ENCODE results near the gene TUBA8. TPM values are rescaled to one million over a fixed set of nuclear protein-coding genes. Genes with fewer than 3 reads are reported as not detected.

TUBA8 gene
- total RNA-seq, 1 experiment from 2014 or later: 0.50 TPM

GRCh38 chr22:18075101-18075719 lies 35.4 kb upstream of the TUBA8 start:
- DNase-seq (ENCODE audit: low read depth, low spot score): no peak
- in situ Hi-C loops (cut with HindIII; ENCODE audit: low pct_unique_long_range_greater_than_20kb, low sequenced_read_pairs): no loop called here

- in situ Hi-C loops (cut with HindIII; ENCODE audit: low pct_unique_long_range_greater_than_20kb, low sequenced_read_pairs): no loop called here
- peak; percentile 94 for DNase-seq (ENCODE audit: low read depth, low spot score)
Observed at GRCh38 chr22:18075720-18076497, 34.7 kb upstream of the TUBA8 start.

- no peak for DNase-seq (ENCODE audit: low read depth, low spot score)
- in situ Hi-C loops (cut with HindIII; ENCODE audit: low pct_unique_long_range_greater_than_20kb, low sequenced_read_pairs): no loop called here
Observed at GRCh38 chr22:18077087-18077638, 33.4 kb upstream of the TUBA8 start.

- DNase-seq (ENCODE audit: low read depth, low spot score): peak; percentile 96
- in situ Hi-C loops (cut with HindIII; ENCODE audit: low pct_unique_long_range_greater_than_20kb, low sequenced_read_pairs): no loop called here
Observed at GRCh38 chr22:18077639-18078328, 32.8 kb upstream of the TUBA8 start, which contains the start of gene PEX26. Gene PEX26 (plus strand): TSS chr22:18077990. CDS start chr22:18078377, 387 bp downstream.

- in situ Hi-C loops (cut with HindIII; ENCODE audit: low pct_unique_long_range_greater_than_20kb, low sequenced_read_pairs): no loop called here
- DNase-seq (ENCODE audit: low read depth, low spot score): no peak
Observed at GRCh38 chr22:18078329-18079041, 32.1 kb upstream of the TUBA8 start.

GRCh38 chr22:18079706-18080233 lies 30.8 kb upstream of the TUBA8 start:
- no peak for DNase-seq (ENCODE audit: low read depth, low spot score)
- in situ Hi-C loops (cut with HindIII; ENCODE audit: low pct_unique_long_range_greater_than_20kb, low sequenced_read_pairs): no loop called here

GRCh38 chr22:18081416-18081815 lies 29.2 kb upstream of the TUBA8 start:
- in situ Hi-C loops (cut with HindIII; ENCODE audit: low pct_unique_long_range_greater_than_20kb, low sequenced_read_pairs): no loop called here
- no peak for DNase-seq (ENCODE audit: low read depth, low spot score)

- in situ Hi-C loops (cut with HindIII; ENCODE audit: low pct_unique_long_range_greater_than_20kb, low sequenced_read_pairs): no loop called here
Observed at GRCh38 chr22:18082467-18082866, 28.1 kb upstream of the TUBA8 start.

GRCh38 chr22:18083406-18083805 lies 27.2 kb upstream of the TUBA8 start:
- in situ Hi-C loops (cut with HindIII; ENCODE audit: low pct_unique_long_range_greater_than_20kb, low sequenced_read_pairs): no loop called here
- no peak for DNase-seq (ENCODE audit: low read depth, low spot score)

More at GRCh38 chr22:18082467-18082866, 28.1 kb upstream of the TUBA8 start:
- DNase-seq (ENCODE audit: low read depth, low spot score): no peak

- DNase-seq (ENCODE audit: low read depth, low spot score): no peak
- in situ Hi-C loops (cut with HindIII; ENCODE audit: low pct_unique_long_range_greater_than_20kb, low sequenced_read_pairs): no loop called here
Observed at GRCh38 chr22:18085188-18085587, 25.4 kb upstream of the TUBA8 start.

- in situ Hi-C loops (cut with HindIII; ENCODE audit: low pct_unique_long_range_greater_than_20kb, low sequenced_read_pairs): no loop called here
- no peak for DNase-seq (ENCODE audit: low read depth, low spot score)
Observed at GRCh38 chr22:18087350-18087855, 23.2 kb upstream of the TUBA8 start.

- DNase-seq (ENCODE audit: low read depth, low spot score): no peak
- in situ Hi-C loops (cut with HindIII; ENCODE audit: low pct_unique_long_range_greater_than_20kb, low sequenced_read_pairs): no loop called here
Observed at GRCh38 chr22:18088825-18089568, 21.6 kb upstream of the TUBA8 start.

GRCh38 chr22:18090286-18090685 lies 20.3 kb upstream of the TUBA8 start:
- DNase-seq (ENCODE audit: low read depth, low spot score): no peak
- in situ Hi-C loops (cut with HindIII; ENCODE audit: low pct_unique_long_range_greater_than_20kb, low sequenced_read_pairs): no loop called here

GRCh38 chr22:18091478-18091877 lies 19.1 kb upstream of the TUBA8 start:
- in situ Hi-C loops (cut with HindIII; ENCODE audit: low pct_unique_long_range_greater_than_20kb, low sequenced_read_pairs): no loop called here
- no peak for DNase-seq (ENCODE audit: low read depth, low spot score)

GRCh38 chr22:18091916-18092526 lies 18.6 kb upstream of the TUBA8 start:
- in situ Hi-C loops (cut with HindIII; ENCODE audit: low pct_unique_long_range_greater_than_20kb, low sequenced_read_pairs): no loop called here

GRCh38 chr22:18093661-18094060 lies 16.9 kb upstream of the TUBA8 start:
- in situ Hi-C loops (cut with HindIII; ENCODE audit: low pct_unique_long_range_greater_than_20kb, low sequenced_read_pairs): no loop called here
- no peak for DNase-seq (ENCODE audit: low read depth, low spot score)

More at GRCh38 chr22:18091916-18092526, 18.6 kb upstream of the TUBA8 start:
- peak; percentile 33 for DNase-seq (ENCODE audit: low read depth, low spot score)

Data from SK-MEL-5 (cell line).